CD4-positive, alpha-beta memory T cell (primary cell): ENCODE results near the gene SYCP2. TPM values are rescaled to one million over a fixed set of nuclear protein-coding genes. Genes with fewer than 3 reads are reported as not detected.

ENCODE experiments used
- CTCF ChIA-PET: fragments of 350-600 bp; sonication (Branson Sonifier 250); formaldehyde crosslinking; loops from one replicate; lab custom pipeline; 2021; ENCODE audit warnings: inconsistent platforms; ENCODE audit not compliant: partially characterized antibody; lab: Charles Lee
- POLR2A ChIA-PET: fragments of 350-600 bp; sonication (Branson Sonifier 250); formaldehyde crosslinking; loops from one replicate; lab custom pipeline; 2021; ENCODE audit not compliant: partially characterized antibody; lab: Charles Lee
- DNase-seq, 5 donors: peaks; one replicate each; pipeline versions ENCODE4 v3.0.0 to v3.0.0-alpha.2; 2020 to 2022; ENCODE audit warnings: mixed read lengths in 1 of 5
- H3K27ac ChIP-seq: one replicate; pipeline ENCODE4 v1.7.0; 2013; ENCODE audit warnings: low read depth, low read length
- H3K27me3 ChIP-seq: 2 replicates; pipeline ENCODE4 v1.7.0; 2013; ENCODE audit warnings: mild to moderate bottlenecking, low read length, moderate library complexity; ENCODE audit not compliant: insufficient read depth
- H3K36me3 ChIP-seq: 2 replicates; pipeline ENCODE4 v1.7.0; 2013; ENCODE audit warnings: mild to moderate bottlenecking, low read length, moderate library complexity; ENCODE audit not compliant: insufficient read depth
- H3K4me1 ChIP-seq: 2 replicates; pipeline ENCODE4 v1.7.0; 2013; ENCODE audit warnings: mild to moderate bottlenecking, low read length, moderate library complexity; ENCODE audit not compliant: insufficient read depth
- H3K4me3 ChIP-seq, 2 donors: one replicate each; pipeline ENCODE4 v1.7.0; 2013; ENCODE audit warnings: low read length in 2 of 2, mild to moderate bottlenecking in 1 of 2
- H3K9me3 ChIP-seq, 2 donors: one replicate each; pipeline ENCODE4 v1.7.0; 2013; ENCODE audit warnings: low read length in 2 of 2, control low read depth in 1 of 2; ENCODE audit not compliant: control insufficient read depth in 1 of 2
- H3K27ac Mint-ChIP-seq, 7 donors: one replicate each; pipeline ENCODE4 v1.8.0; 2020 to 2021; ENCODE audit warnings: mixed read lengths in 7 of 7, mild to moderate bottlenecking in 6 of 7, inconsistent platforms in 3 of 7, moderate library complexity in 3 of 7
- H3K27me3 Mint-ChIP-seq, 2 donors: one replicate each; pipeline ENCODE4 v1.8.0; 2020 to 2021; ENCODE audit warnings: mixed read lengths in 2 of 2
- H3K36me3 Mint-ChIP-seq, 2 donors: one replicate each; pipeline ENCODE4 v1.8.0; 2020 to 2021; ENCODE audit warnings: mixed read lengths in 2 of 2, inconsistent platforms in 1 of 2, mild to moderate bottlenecking in 1 of 2
- H3K4me1 Mint-ChIP-seq, 4 donors: one replicate each; pipeline ENCODE4 v1.8.0; 2020 to 2021; ENCODE audit warnings: mixed read lengths in 4 of 4, mild to moderate bottlenecking in 1 of 4
- H3K4me3 Mint-ChIP-seq, 8 donors: one replicate each; pipeline ENCODE4 v1.8.0; 2020 to 2021; ENCODE audit warnings: mixed read lengths in 8 of 8, mild to moderate bottlenecking in 7 of 8, moderate library complexity in 6 of 8, inconsistent platforms in 3 of 8
- H3K9me3 Mint-ChIP-seq, 8 donors: one replicate each; pipeline ENCODE4 v1.8.0; 2020 to 2021; ENCODE audit warnings: mixed read lengths in 8 of 8, mild to moderate bottlenecking in 5 of 8, inconsistent platforms in 3 of 8, moderate library complexity in 1 of 8
- intact Hi-C: fragments of 100-400 bp; cut with micrococcal nuclease; formaldehyde crosslinking; loops from one replicate; pipeline ENCODE4 v1.15.1; 2023
- polyA plus RNA-seq, 2 donors: library from polyadenylated mRNA; unstranded; fragments of 300-500 nt; fragmentation: Illumina TruSeq; gene quantifications; one replicate each; pipeline ENCODE4 v1.2.3, GENCODE V29; 2021
- total RNA-seq, 2 experiments: library from RNA; stranded (reverse); gene quantifications; one replicate each; pipeline ENCODE4 v1.2.3, GENCODE V29; 2021

The SYCP2 gene
- total and polyA plus RNA-seq, 4 experiments from 2014 or later = 0.91 to 5.4 (median 2.8) TPM

DNA sequence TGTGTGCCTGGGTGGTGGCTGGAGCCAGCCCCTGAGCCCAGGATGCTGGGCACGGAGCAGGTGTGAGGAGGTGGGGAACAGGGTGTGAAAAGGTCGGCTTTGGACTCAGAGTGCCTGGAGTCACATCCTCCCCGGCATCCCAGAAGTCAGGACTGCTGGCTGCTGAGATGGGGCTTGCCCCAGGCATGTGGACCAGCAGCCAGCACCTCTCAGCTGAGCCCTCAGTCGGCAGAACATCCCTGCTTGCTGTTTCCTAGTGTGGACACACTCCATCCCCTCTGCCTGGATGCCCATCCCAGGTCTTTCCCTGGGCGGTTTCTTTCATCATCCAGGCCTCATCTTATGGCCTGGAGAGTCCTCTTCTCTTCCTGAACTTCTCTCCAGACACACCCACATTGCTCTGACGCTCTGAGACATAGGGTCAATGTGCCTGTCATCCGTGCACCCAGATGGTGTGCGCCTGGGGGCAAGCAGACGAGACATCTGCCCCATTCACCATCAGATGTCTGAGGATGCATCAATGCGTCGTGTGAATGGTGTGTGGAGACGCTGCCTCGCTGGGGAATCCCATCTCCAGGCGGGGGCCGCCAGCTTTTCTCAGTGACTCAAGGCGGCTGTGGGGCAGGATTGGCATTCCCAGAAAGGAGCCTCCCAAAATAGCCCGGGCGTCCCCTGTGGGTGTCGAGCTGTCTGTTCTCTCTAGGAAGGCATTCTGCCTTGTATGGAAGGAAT lies 104.2 kb downstream of the SYCP2 start:
- H3K27me3 ChIP-seq = no peaks in the 10 kb centered on the region
- Mint-ChIP-seq H3K4me1 (peaks cover 0 to 2% (median 0%) of the 10 kb centered on the region in 4 donors), H3K9me3 (peaks cover 0 to 2% (median 0%) of the 10 kb centered on the region in 8 donors), H3K4me3 (no peak overlapping the region), H3K27me3 (peaks cover 8 to 32% of the 10 kb centered on the region in 2 donors), H3K27ac (no peak overlapping the region), H3K36me3 (no peaks in the 10 kb centered on the region)
- ChIA-PET POLR2A (no interaction called here), CTCF (no interaction called here)
- no peak overlapping the region for H3K4me3 ChIP-seq
- intact Hi-C loops = no loop called here
- no peak for DNase-seq
- no peak overlapping the region for H3K27ac ChIP-seq
- H3K9me3 ChIP-seq = no peaks in the 10 kb centered on the region
- no peaks in the 10 kb centered on the region for H3K4me1 ChIP-seq
- no peaks in the 10 kb centered on the region for H3K36me3 ChIP-seq

DNA sequence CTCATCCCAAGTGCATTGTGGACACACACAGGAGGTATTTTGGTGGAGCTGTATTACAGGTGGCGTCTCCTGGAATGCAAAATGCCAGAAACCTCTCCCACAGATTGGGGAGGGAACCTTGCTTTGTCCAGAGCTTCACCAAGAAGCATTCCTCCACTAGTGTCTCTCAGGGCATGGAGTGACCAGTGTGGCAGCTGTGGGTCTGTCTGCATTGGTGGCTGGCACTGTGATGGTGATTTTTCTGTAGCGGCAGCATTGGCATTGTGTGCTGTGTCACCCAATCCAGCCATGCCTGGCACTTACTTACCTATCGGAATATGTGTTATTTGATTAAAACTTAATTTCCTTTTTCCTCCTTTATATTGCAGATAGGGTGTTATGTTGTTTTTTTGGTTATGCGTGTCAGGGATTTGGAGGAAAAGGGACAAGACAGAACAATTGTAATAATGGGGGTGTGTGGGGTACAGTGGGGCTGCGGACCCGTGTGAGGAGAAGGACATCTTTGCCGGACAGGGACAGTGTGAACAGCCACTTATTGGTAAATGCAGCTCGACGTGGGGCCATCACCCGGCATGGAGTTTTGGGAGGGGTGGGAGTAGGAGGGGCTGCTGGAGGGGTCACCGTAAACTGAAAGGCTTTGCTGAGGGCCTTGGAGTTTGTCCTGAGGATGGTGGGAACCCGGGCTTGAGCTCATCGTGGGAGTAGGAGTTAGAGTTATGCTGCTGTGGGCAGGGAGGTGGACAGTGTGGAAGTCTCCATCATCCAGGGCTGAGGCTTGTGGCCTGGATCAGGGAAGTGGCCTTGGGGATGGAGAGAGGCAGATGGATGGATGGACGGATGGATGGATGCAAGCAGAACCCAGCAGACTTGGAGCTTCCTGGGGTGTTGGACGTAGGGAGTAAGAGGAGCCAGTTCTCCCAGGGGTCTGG lies 105.0 kb downstream of the SYCP2 start:
- intact Hi-C loops = no loop called here

DNA sequence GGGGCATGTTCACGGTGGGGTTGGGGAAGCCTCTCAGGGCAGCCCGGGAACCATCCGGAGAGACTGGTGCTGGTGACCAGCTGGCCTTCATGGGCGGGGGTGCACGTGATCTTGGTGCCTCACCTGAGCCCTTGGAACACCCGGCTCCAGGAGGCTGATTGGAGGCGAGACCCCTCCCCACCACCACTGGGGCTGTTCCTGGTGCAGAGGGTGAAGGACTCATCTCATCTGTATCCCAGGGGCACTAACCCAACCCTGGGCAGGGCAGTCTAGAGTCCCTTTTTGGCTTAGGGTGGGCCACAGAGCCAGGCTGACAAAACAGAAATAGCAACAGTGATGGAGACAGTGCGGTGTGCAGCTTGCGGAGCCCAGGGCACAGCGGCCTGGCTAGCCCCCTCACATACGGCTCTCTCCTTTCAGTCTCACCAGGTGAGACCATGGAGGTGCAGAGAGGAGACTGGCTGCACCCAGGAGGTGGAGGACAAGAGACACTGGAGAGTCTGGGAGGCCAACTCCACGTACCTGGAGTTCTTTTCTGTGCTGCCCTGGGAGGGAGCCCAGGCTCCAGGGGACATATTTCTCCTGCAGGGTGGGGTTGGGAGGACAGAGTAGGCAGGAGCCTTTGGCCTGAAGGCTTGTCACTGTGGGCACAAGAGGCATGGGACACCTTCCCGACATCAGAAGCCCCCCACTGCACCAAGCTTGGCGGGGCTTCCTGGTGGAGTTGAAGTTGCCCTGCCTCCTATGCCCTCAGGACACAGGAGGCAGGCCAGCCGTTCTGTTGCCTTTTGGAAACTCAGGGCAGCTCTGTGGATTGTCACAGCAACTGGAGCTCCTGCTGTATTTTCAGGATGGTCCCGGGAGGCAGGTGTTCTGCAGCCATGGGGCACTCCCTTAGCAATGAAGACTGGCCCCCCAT lies 106.0 kb downstream of the SYCP2 start:
- Mint-ChIP-seq H3K4me3 (no peak overlapping the region), H3K9me3 (peaks cover 0 to 2% (median 0%) of the 10 kb centered on the region in 8 donors), H3K36me3 (no peaks in the 10 kb centered on the region), H3K4me1 (peaks cover 0 to 2% (median 0%) of the 10 kb centered on the region in 4 donors), H3K27me3 (peaks cover 5 to 23% of the 10 kb centered on the region in 2 donors), H3K27ac (no peak overlapping the region)
- no peaks in the 10 kb centered on the region for H3K36me3 ChIP-seq
- ChIA-PET POLR2A (no interaction called here), CTCF (no interaction called here)
- intact Hi-C loops = no loop called here
- no peak overlapping the region for H3K4me3 ChIP-seq
- H3K27me3 ChIP-seq = no peaks in the 10 kb centered on the region
- no peak overlapping the region for H3K27ac ChIP-seq
- no peaks in the 10 kb centered on the region for H3K9me3 ChIP-seq
- H3K4me1 ChIP-seq = no peaks in the 10 kb centered on the region
- no peak for DNase-seq

More for the DNA sequence above, 105.0 kb downstream of the SYCP2 start:
- no peaks in the 10 kb centered on the region for H3K4me1 ChIP-seq
- POLR2A ChIA-PET = no interaction called here
- peaks cover 5 to 26% of the 10 kb centered on the region in 2 donors for H3K27me3 Mint-ChIP-seq
- no peak for DNase-seq
- no peaks in the 10 kb centered on the region for H3K36me3 Mint-ChIP-seq
- H3K27me3 ChIP-seq = no peaks in the 10 kb centered on the region
- no peak overlapping the region for H3K27ac Mint-ChIP-seq
- no peak overlapping the region for H3K27ac ChIP-seq
- CTCF ChIA-PET = no interaction called here
- no peaks in the 10 kb centered on the region for H3K9me3 ChIP-seq
- no peak overlapping the region for H3K4me3 ChIP-seq
- H3K4me3 Mint-ChIP-seq = no peak overlapping the region
- H3K36me3 ChIP-seq = no peaks in the 10 kb centered on the region
- H3K4me1 Mint-ChIP-seq = peaks cover 0 to 2% (median 0%) of the 10 kb centered on the region in 4 donors
- peaks cover 0 to 2% (median 0%) of the 10 kb centered on the region in 8 donors for H3K9me3 Mint-ChIP-seq

DNA sequence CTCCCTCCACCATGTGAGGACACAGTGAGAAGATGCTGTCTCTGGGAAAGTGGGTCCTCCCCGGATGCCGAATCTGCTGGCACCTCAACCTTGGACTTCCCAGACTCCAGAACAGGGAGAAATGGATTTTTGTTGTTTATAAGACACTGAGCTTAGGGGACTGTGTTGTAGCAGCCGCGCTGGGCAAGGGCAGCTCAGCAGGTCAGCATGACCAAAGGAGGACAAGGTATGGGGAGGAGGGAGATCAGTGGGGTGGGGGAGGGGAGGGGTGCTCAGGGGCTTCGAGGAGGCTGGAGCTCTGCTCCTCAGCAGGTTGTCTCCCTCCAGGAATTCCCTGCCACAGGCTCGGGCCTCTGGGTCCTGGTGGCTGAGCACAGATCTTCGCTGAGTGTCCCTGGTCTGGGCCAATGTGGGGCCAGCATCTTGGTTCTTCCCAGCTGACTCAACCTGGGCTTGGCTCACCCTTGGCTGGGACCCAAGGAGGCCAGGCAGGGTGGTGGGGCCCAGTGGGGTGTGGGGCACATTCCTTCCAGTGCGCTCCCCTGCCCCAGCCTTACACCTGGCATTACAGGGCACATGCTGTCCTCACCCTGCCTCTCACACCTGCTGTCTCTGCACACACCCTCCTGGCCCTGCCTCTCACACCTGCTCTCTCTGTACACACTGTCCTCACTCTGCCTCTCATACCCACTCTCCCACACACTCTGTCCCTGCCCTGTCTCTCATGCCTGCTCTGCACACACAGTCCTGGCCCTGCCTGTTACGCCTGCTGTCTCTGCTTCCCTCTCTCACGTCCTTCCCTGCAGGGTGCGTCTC lies 107.3 kb downstream of the SYCP2 start:
- ChIA-PET CTCF (no interaction called here), POLR2A (no interaction called here)
- Histone ChIP-seq H3K36me3 (no peaks in the 10 kb centered on the region), H3K4me3 (no peak overlapping the region), H3K9me3 (no peaks in the 10 kb centered on the region), H3K27me3 (no peaks in the 10 kb centered on the region), H3K27ac (no peak overlapping the region), H3K4me1 (no peaks in the 10 kb centered on the region)
- intact Hi-C loops = no loop called here
- H3K27me3 Mint-ChIP-seq = peaks cover 5 to 23% of the 10 kb centered on the region in 2 donors
- no peaks in the 10 kb centered on the region for H3K36me3 Mint-ChIP-seq
- peaks cover 0 to 2% (median 0%) of the 10 kb centered on the region in 4 donors for H3K4me1 Mint-ChIP-seq
- H3K4me3 Mint-ChIP-seq = no peak overlapping the region
- H3K9me3 Mint-ChIP-seq = peaks cover 0 to 4% (median 0%) of the 10 kb centered on the region in 8 donors
- H3K27ac Mint-ChIP-seq = peak overlapping the region in 1 of 7 donors; percentile 56
- DNase-seq = no peak

DNA sequence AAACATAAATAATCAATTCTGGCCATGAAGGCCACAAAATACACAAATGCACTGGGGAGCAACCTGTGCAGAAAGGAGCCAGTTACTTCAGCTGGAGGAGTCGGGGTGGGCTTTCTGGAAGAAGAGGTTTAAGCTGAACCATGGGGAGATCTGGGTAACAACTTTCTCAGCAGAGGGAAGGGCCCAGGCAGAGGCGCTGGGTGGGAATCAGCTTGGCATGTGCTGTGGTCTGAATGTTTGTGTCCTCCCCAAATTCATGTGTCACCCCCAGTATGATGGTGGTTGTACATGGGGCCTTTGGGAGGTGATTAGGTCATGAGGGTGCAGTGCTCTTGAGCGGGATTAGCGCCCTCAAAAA lies 107.9 kb downstream of the SYCP2 start:
- peaks cover 0 to 4% (median 0%) of the 10 kb centered on the region in 8 donors for H3K9me3 Mint-ChIP-seq
- H3K27ac Mint-ChIP-seq = no peak overlapping the region
- no peak overlapping the region for H3K4me3 Mint-ChIP-seq
- Histone ChIP-seq H3K4me3 (no peak overlapping the region), H3K36me3 (no peaks in the 10 kb centered on the region), H3K27ac (no peak overlapping the region), H3K27me3 (no peaks in the 10 kb centered on the region), H3K9me3 (no peaks in the 10 kb centered on the region), H3K4me1 (no peaks in the 10 kb centered on the region)
- CTCF ChIA-PET = no interaction called here
- H3K4me1 Mint-ChIP-seq = peaks cover 0 to 2% (median 0%) of the 10 kb centered on the region in 4 donors
- peaks cover 5 to 23% of the 10 kb centered on the region in 2 donors for H3K27me3 Mint-ChIP-seq
- intact Hi-C loops = no loop called here
- no peaks in the 10 kb centered on the region for H3K36me3 Mint-ChIP-seq
- POLR2A ChIA-PET = no interaction called here
- DNase-seq = no peak

DNA sequence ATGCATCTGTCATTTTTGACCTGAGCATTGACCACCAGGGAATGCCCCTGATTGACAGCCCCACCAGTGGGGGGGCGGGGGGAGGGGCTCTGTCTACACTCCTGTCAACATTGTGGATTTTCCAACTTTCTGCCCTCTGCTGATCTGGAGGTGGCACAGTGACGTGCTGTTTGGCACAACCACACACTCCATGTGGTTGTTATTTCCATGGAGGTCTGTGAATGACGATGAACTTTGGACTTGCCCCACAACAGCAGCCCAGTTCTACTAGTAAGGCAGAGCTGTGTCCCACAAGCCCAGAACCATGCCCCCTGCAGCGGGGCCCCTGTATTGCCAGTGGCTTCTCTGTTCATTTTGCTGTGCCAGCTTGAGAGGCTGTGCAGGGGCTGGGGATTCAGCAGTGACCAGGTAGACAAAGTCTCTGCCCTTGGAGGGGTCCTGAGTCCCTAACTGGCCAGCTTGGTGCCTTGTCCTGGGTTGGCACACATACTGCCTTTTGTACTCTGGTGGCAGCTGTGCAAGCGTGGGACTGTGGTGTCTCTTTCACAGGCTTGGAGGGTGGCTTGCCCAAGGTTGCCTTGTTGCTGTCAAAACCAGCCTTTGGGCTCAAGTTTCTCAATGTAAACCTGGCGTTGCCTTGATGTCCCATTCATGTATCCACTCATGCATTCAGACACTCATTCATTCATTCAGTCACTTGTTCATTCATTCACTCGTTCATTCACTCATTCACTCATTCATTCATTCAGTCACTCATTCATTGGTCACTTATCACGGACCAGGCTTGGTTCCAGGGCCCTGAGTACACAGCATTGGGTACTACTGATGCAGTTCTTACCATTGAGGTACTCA lies 108.5 kb downstream of the SYCP2 start:
- Mint-ChIP-seq H3K36me3 (no peaks in the 10 kb centered on the region), H3K4me3 (no peak overlapping the region), H3K4me1 (peaks cover 0 to 2% (median 0%) of the 10 kb centered on the region in 4 donors), H3K9me3 (peaks cover 0 to 4% (median 0%) of the 10 kb centered on the region in 8 donors), H3K27ac (no peak overlapping the region), H3K27me3 (peaks cover 2 to 20% of the 10 kb centered on the region in 2 donors)
- Histone ChIP-seq H3K27me3 (no peaks in the 10 kb centered on the region), H3K4me1 (no peaks in the 10 kb centered on the region), H3K27ac (no peak overlapping the region), H3K4me3 (no peak overlapping the region), H3K9me3 (no peaks in the 10 kb centered on the region), H3K36me3 (no peaks in the 10 kb centered on the region)
- POLR2A ChIA-PET = no interaction called here
- intact Hi-C loops = no loop called here
- CTCF ChIA-PET = no interaction called here
- DNase-seq = no peak
